GM21529 (cell line): ENCODE data around the gene NEMP1.
A peak's percentile ranks its signal among the peaks of the same experiment; 100 is the strongest.
"Not testable (repeated sequence)": the region's sequence is repeated elsewhere in the genome, so short reads cannot be mapped to it uniquely, and the experiment has no call there.

Source experiments
- ATAC-seq: cut with Tn5 transposase; IDR thresholded peaks from one replicate; pipeline ENCODE4 v1.9.1; 2021; ENCODE audit not compliant: unreplicated experiment

Gene NEMP1

DNA sequence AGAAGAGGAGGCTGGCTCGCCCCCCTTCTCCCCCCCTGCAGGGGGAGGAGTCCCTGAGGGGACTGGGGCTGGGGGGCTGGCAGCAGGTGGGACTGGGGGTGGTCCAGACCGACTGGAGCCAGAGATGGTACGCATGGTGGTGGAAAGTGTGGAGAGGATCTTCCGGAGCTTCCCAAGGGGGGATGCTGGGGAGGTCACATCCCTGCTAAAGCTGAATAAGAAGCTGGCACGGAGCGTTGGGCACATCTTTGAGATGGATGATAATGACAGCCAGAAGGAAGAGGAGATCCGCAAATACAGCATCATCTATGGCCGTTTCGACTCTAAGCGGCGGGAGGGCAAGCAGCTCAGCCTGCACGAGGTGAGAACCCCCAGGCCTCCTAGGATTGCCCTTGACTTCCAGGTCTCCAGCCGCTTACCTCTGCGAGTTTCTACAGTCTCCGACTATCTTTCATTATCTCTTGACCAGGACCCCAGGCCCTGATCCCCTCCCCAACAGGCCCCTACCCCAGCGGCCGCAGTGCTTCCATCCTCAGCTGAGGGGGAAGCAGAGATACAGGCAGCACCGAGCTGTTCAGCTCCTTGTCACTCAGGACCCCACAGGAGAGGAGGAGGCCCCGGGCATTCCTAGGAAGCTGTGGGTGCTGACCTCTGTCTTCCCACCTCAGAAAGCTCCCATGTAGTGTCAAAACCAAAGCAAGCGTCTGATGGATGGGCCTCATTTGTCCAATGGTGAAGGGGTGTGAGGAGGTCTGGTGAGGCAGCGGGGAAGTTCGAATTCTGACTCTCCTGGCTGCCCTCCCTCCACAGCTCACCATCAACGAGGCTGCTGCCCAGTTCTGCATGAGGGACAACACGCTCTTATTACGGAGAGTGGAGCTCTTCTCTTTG, 13.3 kb upstream of the NEMP1 start:
- ATAC-seq: no peak

DNA sequence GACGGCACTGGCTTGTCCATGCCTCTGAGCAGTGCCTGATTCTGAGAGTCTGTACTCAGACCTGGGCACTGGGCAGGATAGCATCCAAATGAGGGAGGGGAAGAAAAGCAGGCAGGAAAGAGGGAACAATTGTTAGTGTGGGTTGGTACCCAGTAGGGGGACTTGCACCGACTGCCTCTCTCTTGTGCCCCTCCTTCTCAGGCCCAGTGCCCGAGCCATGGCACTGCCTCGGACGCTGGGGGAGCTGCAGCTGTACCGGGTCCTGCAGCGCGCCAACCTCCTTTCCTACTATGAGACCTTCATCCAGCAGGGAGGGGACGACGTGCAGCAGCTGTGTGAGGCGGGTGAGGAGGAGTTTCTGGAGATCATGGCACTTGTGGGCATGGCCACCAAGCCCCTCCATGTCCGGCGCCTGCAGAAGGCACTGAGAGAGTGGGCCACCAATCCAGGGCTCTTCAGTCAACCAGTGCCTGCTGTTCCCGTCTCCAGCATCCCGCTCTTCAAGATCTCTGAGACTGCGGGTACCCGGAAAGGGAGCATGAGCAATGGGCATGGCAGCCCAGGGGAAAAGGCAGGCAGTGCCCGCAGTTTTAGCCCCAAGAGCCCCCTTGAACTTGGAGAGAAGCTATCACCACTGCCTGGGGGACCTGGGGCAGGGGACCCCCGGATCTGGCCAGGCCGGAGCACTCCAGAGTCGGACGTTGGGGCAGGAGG, 12.5 kb upstream of the NEMP1 start:
- no peak for ATAC-seq

DNA sequence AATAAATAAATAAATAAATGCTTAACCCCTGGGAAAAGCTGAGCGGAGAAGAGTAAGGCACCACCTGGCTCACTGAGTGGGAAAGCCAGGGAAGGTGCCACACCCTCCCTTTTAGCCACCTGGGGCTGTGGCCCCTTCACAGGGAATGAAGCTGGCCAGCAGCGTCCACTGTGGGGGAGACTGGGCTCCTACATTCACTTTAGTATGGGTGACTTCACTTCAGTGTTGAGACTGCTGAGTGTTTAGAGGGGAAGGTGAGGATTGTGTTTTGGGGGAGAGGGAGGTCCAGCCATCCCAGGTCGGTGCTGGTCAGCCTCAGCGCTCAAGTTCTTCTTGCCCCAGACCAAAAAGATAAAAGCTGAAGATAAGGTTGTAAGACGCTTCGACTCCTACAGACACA, 11.9 kb upstream of the NEMP1 start:
- no peak for ATAC-seq

DNA sequence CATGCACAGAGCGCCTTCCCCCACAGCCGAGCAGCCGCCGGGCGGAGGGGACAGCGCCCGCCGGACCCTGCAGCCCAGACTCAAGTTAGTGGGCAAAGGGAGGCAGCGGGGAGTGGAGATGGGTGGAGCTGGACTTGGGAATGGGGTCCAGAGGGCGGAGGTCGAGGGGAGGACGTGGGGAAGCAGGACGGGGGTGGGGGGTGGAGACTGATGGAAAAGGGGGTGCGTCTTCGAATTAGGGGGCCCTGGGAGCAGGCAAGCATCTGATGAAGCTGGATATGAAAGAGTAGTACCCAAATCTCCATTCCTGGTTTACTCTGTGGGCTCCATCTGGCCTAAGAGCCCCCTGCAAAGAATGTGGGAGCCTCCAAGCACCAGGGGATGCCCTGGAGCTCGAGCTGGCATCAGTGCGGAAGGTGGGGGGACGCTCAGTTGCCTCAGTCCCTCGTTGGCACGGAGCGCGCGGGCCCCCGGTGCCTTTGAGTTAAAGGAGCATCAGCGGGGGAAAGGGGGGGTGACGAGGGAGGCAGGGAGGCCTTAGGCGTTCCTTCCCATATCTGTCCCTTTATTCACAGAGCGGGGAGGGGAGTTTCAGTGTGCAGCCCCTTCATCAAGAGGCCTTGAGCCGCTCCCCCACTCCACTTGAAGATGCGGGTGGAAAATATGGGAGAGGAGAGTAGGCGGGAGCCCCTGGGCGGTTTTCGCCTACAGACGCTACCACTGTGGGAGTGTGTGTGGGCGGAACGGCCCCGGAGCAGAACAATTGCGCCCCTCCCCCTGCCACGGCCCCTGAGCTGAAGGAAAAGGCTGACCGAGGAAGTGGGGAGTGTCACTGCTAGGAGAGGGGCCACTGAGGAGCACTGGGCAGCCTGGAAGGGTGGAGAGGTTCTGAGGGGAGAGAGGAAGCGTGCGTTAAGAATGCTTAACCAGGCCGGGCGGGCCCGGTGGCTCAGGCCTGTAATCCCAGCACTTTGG, 11.0 kb upstream of the NEMP1 start:
- no peak for ATAC-seq

DNA sequence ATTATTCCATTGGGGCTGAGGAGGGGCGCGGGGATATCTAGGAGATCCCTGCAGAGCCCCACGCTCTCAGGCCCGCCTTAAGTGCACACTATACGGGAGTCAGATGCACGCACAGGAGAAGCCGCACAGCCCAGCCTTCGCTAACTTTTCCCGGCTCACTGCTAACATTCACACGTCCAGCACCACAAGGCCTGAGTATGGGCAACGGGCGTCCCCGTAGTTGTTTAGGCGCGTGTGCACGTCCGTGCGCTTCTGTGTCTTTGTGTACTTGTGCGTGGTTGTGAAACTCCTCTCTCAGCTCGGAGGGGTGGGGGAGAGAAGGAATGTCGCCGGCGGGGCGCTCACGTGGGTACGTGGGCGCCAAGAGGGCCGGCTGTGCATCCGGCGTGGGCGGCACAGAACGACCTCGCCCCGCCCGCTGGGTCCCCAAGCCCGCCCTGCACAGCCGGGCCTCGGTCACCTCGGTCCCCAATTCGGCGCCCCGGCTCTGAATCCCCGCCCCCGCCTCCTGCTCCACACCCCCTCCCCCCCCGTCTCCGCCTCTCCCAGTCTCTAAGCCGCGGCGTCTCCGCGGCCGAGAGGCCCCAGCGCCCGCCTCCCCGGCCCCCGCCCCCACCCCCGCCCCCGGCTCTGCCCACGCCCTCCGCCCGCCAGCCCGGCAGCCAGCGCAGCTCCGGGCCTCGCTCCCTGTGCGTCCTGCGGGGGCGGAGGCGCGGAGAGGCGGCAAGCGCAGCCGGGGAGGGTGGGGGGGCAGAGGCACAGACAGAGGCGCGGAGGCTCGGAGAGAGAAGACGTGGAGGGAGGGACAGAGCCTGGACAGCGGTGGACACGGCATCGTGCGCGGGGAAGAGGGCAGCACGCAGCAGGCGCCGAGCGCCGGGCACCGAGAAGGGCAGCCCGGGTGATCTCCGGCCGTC, 10.0 kb upstream of the NEMP1 start, which contains the start of gene NAB2:
Gene NAB2, plus strand, starts transcription at position 761 of the 917 bp plus-strand sequence. CDS start 158 bp downstream, outside the sequence.
- peak; percentile 49 for ATAC-seq

DNA sequence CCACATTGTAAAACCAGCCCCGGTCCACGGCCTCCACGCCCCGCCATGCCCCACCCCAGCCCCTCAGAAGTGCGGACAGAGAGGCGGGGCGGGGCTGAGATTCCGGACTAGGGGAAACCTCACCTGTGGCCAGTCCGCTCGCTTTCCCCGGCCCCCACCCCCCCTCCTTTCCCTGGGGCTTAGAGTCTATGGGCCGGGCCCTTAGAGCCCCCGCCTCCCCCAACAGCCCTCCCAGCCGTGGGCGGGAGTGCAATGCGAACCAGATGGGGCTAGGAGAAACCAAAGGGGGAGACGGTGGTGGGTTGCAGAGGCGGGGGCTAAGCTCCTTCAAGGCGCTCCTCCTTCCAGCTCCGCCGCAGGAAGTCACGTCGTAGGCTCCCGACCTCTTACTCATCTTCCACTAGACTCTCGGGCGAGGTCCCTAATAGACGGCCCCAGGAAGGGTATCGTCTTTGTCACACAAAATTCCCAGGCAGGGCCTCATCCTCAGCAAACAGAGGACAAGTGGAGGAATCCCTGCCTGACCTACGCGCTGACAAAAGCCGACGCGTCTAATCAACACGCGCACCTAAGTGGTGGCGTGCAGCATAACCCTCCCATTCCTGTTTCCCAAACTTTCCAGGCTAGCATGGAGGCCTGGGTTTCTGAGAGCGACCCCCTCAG, 9.2 kb upstream of the NEMP1 start:
- peak; percentile 39 for ATAC-seq

DNA sequence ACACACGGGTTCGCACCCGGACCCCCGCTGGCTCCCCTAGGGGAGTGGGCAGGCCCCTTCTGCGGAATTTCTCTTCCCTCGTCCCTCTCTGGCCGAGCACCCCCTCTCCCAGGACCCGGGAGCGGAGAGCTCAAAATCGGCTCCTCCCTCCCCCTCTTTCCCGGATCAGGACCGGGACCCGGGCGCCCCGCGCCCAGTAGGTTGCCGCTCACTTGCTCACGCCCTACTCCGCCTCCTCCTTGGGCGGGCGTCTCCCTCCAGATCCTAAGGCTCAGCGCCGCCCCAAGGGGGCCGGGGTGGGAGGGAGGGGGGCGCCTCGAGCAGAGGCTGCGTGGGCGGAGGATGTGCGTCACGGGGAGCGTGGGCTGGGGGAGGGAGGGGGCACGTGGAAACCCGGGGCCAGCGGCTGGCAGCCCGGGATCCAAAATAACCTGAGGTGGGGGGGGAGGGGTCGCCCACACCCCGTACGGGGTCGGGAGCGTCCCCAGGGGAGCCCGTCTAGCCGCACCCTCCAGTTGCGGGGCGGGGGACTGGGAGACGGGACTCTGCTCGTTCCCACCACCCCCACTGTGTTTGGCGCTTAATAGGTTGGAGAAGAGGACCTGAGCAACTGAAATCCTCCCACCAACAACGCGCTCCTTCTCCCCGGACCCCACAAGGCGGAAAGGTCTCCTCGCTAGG, 8.6 kb upstream of the NEMP1 start:
- peak; percentile 30 for ATAC-seq

DNA sequence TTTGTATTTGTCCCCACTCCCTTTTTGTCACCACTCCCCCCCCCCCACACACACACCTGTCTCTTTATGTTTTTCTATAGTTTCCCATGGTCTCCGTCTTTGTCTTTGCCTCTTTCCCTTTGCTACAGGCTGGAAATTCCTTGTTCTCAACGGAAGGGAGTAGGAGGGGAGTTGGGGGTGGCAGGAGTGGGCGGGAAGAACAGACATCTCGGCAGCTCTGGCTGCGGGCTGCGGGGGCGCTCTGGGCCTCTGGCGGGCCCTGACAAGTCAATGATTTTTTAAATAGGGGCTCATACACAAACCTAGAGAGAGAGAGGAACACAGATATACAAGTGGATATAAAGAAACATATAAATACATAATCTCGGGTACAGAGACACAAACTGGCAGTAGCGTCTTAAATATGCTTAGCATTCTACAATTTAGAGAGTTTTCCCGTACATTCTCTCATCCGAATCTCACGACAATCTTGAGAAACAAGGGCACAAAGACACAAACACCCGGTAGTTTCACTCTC, 8.0 kb upstream of the NEMP1 start:
- ATAC-seq: no peak

DNA sequence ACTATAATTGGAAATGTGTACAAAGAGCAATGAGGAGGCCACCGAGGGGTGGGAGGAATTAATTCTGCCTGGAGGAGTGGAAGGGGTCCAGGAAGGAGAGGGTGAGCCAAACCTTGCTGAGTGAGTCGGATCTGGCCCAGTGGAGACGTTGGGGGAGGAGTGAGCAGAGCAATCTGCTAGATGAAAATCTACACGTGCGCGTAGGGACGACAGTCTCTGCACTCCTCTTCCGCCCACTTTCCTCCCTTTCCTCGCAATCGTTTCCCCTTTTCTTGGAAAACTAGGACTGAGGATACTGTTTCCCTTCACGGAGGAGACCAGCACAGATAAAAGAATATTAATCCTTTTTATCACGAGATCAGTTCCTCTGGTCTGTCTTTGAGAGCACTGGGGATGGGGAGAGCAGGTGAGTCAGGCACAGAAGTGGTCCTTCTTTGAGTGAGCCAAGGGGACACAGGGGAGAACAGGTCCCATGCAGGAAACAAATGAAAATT, 7.5 kb upstream of the NEMP1 start:
- ATAC-seq: no peak

DNA sequence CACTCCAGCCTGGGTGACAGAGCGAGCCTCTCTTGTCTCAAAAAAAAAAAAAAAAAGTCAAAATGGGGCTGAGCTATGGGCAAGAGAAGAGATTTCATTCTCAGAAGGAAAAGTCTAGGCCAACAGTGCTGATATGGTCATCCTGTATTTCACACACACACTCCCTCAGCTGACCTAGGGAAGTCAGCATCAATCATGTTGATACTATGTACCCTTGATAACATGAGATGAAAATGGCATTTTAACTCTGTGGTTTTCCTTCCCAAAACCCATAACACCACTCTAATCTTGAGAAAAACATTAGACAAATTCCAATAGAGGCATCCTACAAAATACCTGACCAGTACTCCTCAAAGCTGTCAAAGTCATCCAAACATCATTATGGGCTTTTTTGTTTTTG, 2.3 kb upstream of the NEMP1 start:
- ATAC-seq: no peak

DNA sequence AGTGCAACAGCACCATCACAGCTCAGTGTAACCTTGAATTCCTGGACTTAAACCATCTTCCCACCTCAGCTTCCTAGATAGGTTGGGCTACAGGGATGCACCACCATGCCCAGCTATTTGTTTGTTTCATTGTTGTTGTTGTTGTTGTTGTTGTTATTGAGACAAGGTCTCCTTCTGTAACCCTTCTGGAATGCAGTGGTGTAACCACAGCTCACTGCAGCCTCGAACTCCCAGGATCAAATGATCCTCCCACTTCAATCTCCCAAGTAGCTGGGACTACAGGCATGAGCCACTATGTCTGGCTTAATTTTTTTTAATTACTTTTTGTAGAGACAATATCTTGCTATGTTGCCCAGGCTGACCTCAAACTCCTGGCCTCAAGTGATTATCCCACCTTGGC, 1.2 kb upstream of the NEMP1 start:
- no peak for ATAC-seq

DNA sequence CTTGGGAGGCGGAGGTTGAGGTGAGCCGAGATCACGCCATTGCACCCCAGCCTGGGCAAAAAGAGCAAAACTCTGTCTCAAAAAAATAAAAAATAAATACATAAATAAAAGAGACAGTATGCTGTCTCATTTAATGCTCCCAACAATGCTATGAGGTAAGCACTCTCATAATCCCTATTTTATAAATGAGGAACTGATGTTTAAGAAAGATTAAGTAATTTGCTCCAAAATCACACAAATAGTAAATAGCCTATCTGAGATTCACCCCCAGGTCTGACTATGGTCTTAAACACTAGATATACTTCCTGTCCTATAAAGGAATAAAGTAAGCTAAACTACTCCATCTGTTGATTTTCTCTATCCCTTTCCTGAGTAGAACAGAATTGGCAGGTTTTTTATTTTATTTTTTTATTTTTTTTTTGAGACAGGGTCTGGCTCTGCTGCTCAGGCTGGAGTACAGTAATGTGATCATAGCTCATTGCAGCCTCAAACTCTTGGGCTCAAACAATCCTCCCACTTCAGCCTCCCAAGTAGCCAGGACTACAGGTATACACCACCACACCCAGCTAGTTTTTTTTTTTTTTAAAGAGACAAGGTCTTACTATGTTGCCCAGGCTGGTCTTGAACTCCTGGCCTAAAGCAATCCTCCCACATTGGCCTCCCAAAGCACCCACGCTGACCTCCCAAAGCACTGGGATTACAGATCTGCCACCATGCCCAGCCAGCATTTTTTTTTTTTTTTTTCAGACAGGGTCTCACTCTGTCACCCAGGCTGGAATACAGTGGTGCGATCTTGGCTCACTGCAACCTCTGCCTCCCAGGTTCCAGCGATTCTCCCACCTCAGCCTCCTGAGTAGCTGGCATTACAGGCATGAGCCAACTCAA, 4.8 kb downstream of the NEMP1 start:
- not testable (repeated sequence) for ATAC-seq

DNA sequence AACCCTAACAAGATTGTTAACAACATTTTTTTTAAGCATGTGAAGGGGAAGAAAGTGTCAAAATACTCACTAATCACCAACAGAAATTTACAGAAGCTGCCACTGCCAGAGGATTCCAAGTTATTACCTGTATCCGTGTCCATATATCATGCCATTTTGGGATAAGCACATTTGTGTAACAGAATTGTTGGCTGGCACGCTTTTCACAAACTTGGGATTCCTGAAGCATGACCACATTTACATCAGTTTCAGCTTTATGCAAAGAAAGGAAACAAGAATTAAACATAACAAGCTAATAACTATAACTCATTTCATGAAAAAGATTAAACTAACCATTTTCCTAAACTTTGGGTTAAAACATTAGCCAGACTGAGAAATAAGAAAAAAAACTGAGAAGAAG, 5.9 kb downstream of the NEMP1 start:
- no peak for ATAC-seq

DNA sequence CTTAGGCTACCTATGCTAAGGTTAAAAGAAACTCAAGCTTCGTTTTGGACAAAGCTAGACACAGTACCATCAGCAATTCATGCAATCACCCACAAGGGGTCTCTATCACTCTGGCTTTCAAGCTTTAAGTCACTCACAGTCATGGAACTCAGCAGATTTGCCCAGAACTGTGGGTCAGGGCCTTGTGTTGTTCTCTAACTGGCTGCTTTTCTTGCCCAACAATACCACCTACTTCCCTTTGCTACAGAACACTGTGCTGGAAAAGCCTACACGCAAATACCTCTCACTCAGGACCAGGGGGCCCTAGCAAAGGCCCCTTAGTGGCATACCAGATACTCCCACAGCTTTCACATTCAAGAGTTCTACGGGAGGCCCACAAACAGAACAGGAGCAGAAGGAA, 9.1 kb downstream of the NEMP1 start:
- ATAC-seq: peak; percentile 89

DNA sequence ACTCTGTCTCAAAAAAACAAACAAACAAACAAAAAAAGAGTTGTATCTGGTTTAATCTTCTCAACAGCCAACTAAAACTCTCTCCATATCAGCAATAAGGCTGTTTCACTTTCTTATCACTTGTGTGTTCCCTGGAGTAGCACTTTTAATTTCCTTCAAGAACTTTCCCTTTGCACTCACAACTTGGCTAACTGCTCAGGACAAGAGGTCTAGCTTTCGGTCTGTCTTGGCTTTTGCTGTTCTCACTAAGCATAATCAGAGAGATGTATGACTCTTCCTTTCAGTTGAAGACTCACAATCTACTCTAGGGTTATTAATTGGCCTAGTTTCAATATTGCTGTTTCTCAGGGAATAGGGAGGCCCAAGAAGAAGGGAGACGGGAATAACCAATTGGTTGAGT, 12.3 kb downstream of the NEMP1 start:
- no peak for ATAC-seq

DNA sequence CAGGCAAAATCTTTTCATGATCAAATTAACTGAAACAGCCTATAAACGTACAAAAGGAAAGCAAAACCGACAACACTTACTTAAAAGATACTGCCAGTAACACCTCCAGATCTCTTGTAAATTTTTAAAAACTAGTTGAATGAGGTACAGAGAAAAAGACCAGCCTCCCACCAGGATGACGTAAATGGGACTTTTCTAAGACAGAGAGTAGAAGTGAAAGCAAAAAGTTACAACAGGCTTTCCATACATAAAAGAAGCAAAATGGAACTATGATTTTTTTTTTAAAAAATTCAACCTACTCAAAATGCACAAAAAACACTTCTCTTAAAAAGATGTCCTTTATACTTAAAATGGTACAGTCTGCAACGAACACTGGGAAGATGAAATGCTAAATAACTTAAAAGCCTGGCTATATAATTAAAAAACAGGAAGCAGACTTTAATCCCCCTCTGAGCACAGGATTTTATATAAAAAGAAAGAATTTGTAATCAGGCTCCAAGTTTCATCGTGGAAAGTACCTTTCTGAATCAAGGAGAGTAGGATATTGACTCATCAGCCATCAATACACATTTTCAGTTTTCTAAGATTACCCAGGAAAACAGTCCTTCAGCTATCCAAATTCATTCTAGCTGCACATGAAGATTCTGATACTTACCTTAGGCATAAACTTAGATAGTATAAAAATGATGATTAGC, 14.5 kb downstream of the NEMP1 start:
- ATAC-seq: peak; percentile 87

DNA sequence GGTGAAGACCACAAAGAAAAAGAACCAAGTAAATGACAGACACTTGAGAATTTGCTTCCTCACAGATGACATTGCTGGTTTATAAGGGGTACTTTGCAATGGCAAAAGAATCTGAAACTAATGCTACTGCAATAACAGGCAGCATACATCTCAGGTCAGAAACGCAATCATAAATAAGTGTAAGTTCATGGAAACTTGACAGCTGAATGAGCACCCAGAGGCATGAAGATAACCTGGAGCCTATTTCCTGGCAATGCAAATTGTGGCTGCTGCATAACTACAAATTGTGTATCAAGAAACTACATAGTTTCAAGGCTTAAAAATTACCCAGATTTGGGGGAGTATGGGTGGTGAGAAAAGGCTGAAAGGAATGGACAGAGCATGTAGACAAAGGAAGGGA, 20.1 kb downstream of the NEMP1 start:
- ATAC-seq: no peak
